Activated CD8-positive, alpha-beta T cell treated with anti-CD3 and anti-CD28 coated beads, Interleukin-2, amount 10 ng/mL, durations not matched to agents 7 days and 5 days (primary cell): ENCODE measurements around the gene SPACA9. TPM values are rescaled to one million over a fixed set of nuclear protein-coding genes. Genes with fewer than 3 reads are reported as not detected.
A peak's percentile ranks its signal among the peaks of the same experiment; 100 is the strongest.

Experiments used
- ATAC-seq: fragments of 150-1000 bp; cut with Tn5 transposase; one replicate; pipeline ENCODE4 v1.10.0; 2021; ENCODE audit warnings: moderate library complexity
- CTCF ChIA-PET: fragments of 350-600 bp; sonication (Branson Sonifier 250); formaldehyde crosslinking; loops from one replicate; lab custom pipeline; 2021; ENCODE audit warnings: antibody characterized with exemption; lab: Charles Lee
- POLR2A ChIA-PET: fragments of 350-600 bp; sonication (Branson Sonifier 250); formaldehyde crosslinking; loops from one replicate; lab custom pipeline; 2021; ENCODE audit warnings: antibody characterized with exemption; lab: Charles Lee
- DNase-seq: peaks from one replicate; pipeline ENCODE4 v3.0.0-alpha.2; 2020
- H3K27ac Mint-ChIP-seq: one replicate; pipeline ENCODE4 v1.8.0; 2021; ENCODE audit warnings: mild to moderate bottlenecking, mixed read lengths
- H3K27me3 Mint-ChIP-seq: one replicate; pipeline ENCODE4 v1.8.0; 2021; ENCODE audit warnings: low read depth, mixed read lengths
- H3K36me3 Mint-ChIP-seq: one replicate; pipeline ENCODE4 v1.8.0; 2021; ENCODE audit warnings: low read depth, mixed read lengths
- H3K4me1 Mint-ChIP-seq: one replicate; pipeline ENCODE4 v1.8.0; 2021; ENCODE audit warnings: low read depth, mixed read lengths
- H3K4me3 Mint-ChIP-seq: one replicate; pipeline ENCODE4 v1.8.0; 2021; ENCODE audit warnings: mild to moderate bottlenecking, mixed read lengths
- H3K9me3 Mint-ChIP-seq: one replicate; pipeline ENCODE4 v1.8.0; 2022; ENCODE audit warnings: mixed read lengths; ENCODE audit not compliant: insufficient read depth
- total RNA-seq, 2 experiments: library from RNA; stranded (reverse); gene quantifications; one replicate each; pipeline ENCODE4 v1.2.3, GENCODE V29; 2021

The SPACA9 gene
- total RNA-seq, 2 experiments from 2014 or later: 6.0 to 7.7 TPM

DNA sequence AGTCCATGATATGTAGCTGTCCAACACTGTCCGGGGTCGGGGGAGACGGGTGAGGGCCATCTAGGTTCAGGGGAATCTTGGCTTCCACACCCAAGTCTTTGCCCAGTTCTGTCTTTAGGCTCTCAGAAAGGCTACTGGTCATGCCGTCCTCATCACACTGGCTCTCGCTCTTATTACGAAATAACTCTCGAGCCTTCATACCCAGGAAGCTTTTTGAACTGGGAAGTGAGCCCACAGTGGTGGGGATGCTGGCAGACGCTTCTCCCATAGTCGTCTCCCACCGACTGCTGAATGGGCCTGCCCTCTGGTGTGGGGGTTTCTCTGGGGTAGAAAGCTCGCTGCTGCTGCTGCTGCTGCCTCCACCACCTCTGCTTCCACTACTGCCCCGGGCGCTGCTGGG lies 17.6 kb downstream of the SPACA9 start:
- Mint-ChIP-seq H3K36me3 (peaks cover 22% of the 10 kb centered on the region), H3K4me3 (no peak overlapping the region), H3K27ac (no peak overlapping the region), H3K4me1 (peaks cover 11% of the 10 kb centered on the region), H3K9me3 (no peaks in the 10 kb centered on the region), H3K27me3 (no peaks in the 10 kb centered on the region)
- DNase-seq (no peak), ATAC-seq (no peak)
- ChIA-PET CTCF (interaction anchor here (1.1 kb wide), 1 partner anchor 47 kb away, joined by 3 read pairs; no protein-coding TSS in a partner anchor), POLR2A (interaction anchor here (1.4 kb wide), 1 partner anchor 16 kb away, joined by 3 read pairs; no protein-coding TSS in a partner anchor)

DNA sequence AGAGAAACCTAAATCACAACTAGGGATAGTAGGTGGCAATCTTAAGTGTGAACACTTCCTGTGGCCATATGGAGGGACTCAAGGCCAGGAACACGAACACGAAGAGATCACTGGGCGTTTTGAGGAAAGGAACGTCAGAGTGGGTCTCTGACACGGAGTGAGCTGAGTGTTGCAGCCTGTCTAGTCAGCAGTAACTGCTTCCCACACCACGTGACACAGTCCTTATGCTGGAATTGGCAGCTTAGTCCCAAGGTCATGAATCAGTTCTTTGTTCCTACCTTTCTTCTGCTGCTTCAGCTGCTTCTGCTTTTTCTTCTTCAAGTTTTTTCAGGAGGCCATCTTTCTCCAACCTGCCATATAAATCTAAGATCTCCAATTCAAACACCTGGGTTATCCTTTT lies 18.2 kb downstream of the SPACA9 start:
- ATAC-seq (no peak), DNase-seq (no peak)
- Mint-ChIP-seq H3K4me3 (no peak overlapping the region), H3K9me3 (no peaks in the 10 kb centered on the region), H3K4me1 (peaks cover 17% of the 10 kb centered on the region), H3K36me3 (peaks cover 26% of the 10 kb centered on the region), H3K27ac (no peak overlapping the region), H3K27me3 (no peaks in the 10 kb centered on the region)
- CTCF ChIA-PET: interaction anchor here (1.1 to 1.4 kb wide), 2 partner anchors 17 to 48 kb away, joined by 3 to 4 read pairs; no protein-coding TSS in a partner anchor
- POLR2A ChIA-PET: no interaction called here

DNA sequence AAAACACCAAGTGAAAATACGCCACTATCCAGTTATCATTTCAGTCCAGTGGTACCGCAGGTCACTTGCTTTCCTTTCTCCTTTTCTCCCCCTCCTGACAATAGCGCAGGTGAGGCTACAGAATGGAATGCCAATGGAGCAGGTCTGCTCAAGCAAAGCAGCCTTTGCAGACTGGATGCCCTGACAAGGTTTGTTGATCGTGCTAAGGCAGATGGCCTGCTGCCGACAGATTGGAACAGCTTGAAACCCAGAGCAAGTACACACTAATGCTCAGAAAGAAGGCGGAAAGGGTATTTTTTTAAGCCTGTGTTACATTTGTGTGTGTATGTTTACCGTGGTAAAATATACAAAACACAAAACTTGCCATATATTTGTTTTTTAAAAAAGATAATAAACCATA lies 19.4 kb downstream of the SPACA9 start:
- Mint-ChIP-seq H3K36me3 (peaks cover 29% of the 10 kb centered on the region), H3K9me3 (no peaks in the 10 kb centered on the region), H3K27ac (no peak overlapping the region), H3K27me3 (no peaks in the 10 kb centered on the region), H3K4me3 (no peak overlapping the region), H3K4me1 (peaks cover 21% of the 10 kb centered on the region)
- ChIA-PET CTCF (interaction anchor here (1.1 to 1.4 kb wide), 2 partner anchors 11 to 18 kb away, joined by 4 read pairs; no protein-coding TSS in a partner anchor), POLR2A (no interaction called here)
- ATAC-seq: no peak
- no peak for DNase-seq

DNA sequence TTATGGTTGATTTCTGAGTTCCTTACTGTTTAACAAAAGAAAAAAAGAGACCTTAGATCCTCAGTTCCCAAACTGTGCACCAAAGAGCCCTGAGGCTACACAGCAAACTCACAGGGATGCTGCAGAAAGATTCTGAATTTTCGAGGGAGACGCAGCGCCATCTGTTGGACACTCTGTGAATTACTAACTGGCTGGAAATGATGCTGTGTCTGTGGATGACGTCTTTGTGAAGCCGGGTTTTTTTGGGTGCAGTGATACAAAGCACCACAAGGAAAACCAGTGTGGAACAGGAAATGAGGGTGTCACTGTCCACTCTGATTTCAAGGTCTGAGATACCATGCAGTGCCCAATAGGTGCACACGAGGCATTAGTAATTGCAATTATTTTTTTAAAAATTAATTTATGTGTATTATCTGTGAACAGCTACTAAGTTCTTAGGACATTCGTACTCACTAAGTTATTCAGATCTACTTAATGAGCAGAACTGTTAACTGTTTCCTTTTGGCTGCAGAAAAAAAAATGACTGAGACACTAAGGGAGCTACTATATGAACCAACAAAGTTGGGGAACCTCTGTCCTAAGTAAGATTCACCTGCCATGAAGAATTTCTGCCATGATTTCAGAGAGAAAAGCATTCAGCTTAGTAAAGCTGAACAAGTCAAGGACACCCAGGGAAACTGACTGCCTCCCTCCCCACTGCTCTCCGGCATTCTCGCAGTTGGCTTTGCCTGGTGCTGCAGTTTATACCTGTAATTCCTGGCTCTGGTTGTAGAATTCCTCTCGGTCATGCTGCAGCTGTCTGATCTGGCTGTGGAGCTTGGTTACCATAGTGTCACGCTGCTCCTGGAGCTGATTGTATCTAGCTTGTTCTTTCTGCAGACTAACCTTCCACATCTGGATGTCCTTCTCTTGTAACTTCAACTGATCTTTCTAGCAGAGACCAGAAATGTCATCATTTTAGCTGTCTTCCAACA lies 23.4 kb downstream of the SPACA9 start:
- H3K9me3 Mint-ChIP-seq: no peaks in the 10 kb centered on the region
- H3K4me3 Mint-ChIP-seq: no peak overlapping the region

DNA sequence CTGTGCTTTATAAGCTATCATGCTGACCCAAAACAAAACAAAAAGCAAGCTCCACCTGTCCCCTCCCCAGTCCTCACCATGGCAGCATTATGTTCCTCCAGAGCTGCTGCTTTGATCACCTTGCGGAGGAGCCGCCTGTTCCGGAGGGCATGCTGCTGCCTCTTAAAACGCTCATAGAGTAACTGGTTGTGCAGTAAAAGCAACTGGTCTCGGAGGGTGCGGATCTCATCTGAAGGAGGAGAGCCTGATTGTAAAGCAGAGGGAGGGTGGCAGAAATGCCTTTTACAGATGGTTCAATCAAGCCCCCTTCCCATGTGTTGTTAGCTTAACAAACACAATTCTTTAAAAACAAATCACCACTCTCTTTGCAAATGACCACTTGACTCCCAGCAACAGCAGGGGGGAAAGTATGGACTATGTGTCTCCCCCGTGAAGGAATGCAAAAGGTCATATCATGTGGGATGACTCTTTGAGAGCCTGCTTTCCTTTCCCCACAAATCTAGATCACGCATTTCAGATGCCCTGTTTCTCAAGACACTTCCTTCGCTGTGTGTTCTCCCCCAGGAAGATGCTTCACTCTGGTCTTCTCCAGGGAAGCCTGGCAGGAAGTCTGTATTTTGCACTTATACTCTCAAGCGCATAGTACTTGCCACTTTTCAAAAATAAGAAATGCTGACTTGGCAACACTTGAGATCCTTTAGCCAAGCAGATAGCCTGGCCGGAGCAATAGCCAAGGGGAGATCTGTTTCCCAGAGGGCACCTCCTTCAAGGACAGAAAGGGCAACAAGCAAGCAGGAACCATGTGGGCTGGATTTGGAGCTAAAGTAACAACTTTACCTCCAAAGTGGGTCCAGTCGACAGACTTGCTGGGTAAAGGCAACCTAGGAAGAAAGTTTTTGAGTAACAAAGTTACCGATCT lies 25.1 kb downstream of the SPACA9 start:
- no peak for DNase-seq
- POLR2A ChIA-PET: interaction anchor here (0.6 kb wide), 1 partner anchor 18 kb away, joined by 3 read pairs; no protein-coding TSS in a partner anchor
- H3K36me3 Mint-ChIP-seq: peaks cover 13% of the 10 kb centered on the region
- no peak overlapping the region for H3K27ac Mint-ChIP-seq
- no peak overlapping the region for H3K4me3 Mint-ChIP-seq
- no peak for ATAC-seq
- no peaks in the 10 kb centered on the region for H3K9me3 Mint-ChIP-seq
- peaks cover 25% of the 10 kb centered on the region for H3K4me1 Mint-ChIP-seq
- CTCF ChIA-PET: interaction anchor here (1.0 to 4.0 kb wide), 14 partner anchors 11 to 230 kb away, joined by 3 to 26 read pairs (median 6); partner anchors contain the start of gene TSC1
- H3K27me3 Mint-ChIP-seq: no peaks in the 10 kb centered on the region

More for the DNA sequence above, 23.4 kb downstream of the SPACA9 start:
- H3K4me1 Mint-ChIP-seq: peaks cover 18% of the 10 kb centered on the region
- DNase-seq (peak; percentile 89), ATAC-seq (peak; percentile 93)
- peak overlapping the region; percentile 44 for H3K27ac Mint-ChIP-seq
- POLR2A ChIA-PET: interaction anchor here (0.8 to 2.8 kb wide), 2 partner anchors 9 to 23 kb away, joined by 3 to 15 read pairs; partner anchors contain the start of gene SPACA9
- CTCF ChIA-PET: interaction anchor here (0.6 to 4.0 kb wide), 69 partner anchors 8 to 942 kb away, joined by 3 to 26 read pairs (median 4); partner anchors contain the start of genes AK8, DDX31, GTF3C4 and SPACA9
- peaks cover 16% of the 10 kb centered on the region for H3K36me3 Mint-ChIP-seq
- H3K27me3 Mint-ChIP-seq: no peaks in the 10 kb centered on the region

- no peak for DNase-seq
- H3K36me3 Mint-ChIP-seq: peaks cover 20% of the 10 kb centered on the region
- H3K27me3 Mint-ChIP-seq: no peaks in the 10 kb centered on the region
- no peak overlapping the region for H3K27ac Mint-ChIP-seq
- H3K4me1 Mint-ChIP-seq: peaks cover 30% of the 10 kb centered on the region
- no peak for ATAC-seq
- H3K4me3 Mint-ChIP-seq: no peak overlapping the region
- POLR2A ChIA-PET: no interaction called here
- no peaks in the 10 kb centered on the region for H3K9me3 Mint-ChIP-seq
- CTCF ChIA-PET: no interaction called here
These were observed 27.0 kb downstream of the SPACA9 start for GRCh38 chr9:132905726-132906125.

- ChIA-PET POLR2A (interaction anchor here (0.8 kb wide), 1 partner anchor 58 kb away, joined by 4 read pairs; no protein-coding TSS in a partner anchor), CTCF (interaction anchor here (1.0 to 1.6 kb wide), 3 partner anchors 11 to 60 kb away, joined by 3 to 4 read pairs (median 3); no protein-coding TSS in a partner anchor)
- DNase-seq (no peak), ATAC-seq (peak; percentile 15)
- peaks cover 16% of the 10 kb centered on the region for H3K36me3 Mint-ChIP-seq
- H3K27me3 Mint-ChIP-seq: no peaks in the 10 kb centered on the region
- H3K9me3 Mint-ChIP-seq: no peaks in the 10 kb centered on the region
- H3K27ac Mint-ChIP-seq: no peak overlapping the region
- no peak overlapping the region for H3K4me3 Mint-ChIP-seq
- peaks cover 14% of the 10 kb centered on the region for H3K4me1 Mint-ChIP-seq
These were observed 29.9 kb downstream of the SPACA9 start for GRCh38 chr9:132908635-132909034.

DNA sequence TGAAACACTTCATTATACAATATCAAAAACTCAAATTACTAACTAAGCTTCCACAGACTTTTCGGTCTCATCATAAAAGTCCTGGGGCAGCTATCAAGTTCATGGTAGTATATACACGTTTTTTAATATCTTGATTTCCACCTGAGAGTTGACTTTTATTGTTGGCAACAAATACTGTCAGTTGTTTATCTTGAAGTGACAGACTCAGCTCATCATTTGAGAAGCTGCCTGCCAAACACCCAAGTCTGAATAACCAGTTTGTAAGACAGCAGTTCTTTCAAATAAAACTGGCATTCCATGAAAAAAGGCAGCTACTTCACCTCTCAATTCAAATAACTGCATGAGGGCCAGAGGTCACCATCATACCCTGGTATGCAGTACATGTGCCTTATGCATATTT lies 30.6 kb downstream of the SPACA9 start:
- Mint-ChIP-seq H3K27ac (no peak overlapping the region), H3K4me1 (peaks cover 14% of the 10 kb centered on the region), H3K9me3 (no peaks in the 10 kb centered on the region), H3K36me3 (peaks cover 16% of the 10 kb centered on the region), H3K27me3 (no peaks in the 10 kb centered on the region), H3K4me3 (no peak overlapping the region)
- ChIA-PET CTCF (interaction anchor here (0.9 to 1.6 kb wide), 6 partner anchors 8 to 113 kb away, joined by 3 to 4 read pairs (median 3); no protein-coding TSS in a partner anchor), POLR2A (interaction anchor here (0.8 kb wide), 1 partner anchor 58 kb away, joined by 4 read pairs; no protein-coding TSS in a partner anchor)
- ATAC-seq (no peak), DNase-seq (no peak)

GRCh38 chr9:132910376-132910775 lies 31.7 kb downstream of the SPACA9 start:
- Mint-ChIP-seq H3K27ac (no peak overlapping the region), H3K27me3 (no peaks in the 10 kb centered on the region)

DNA sequence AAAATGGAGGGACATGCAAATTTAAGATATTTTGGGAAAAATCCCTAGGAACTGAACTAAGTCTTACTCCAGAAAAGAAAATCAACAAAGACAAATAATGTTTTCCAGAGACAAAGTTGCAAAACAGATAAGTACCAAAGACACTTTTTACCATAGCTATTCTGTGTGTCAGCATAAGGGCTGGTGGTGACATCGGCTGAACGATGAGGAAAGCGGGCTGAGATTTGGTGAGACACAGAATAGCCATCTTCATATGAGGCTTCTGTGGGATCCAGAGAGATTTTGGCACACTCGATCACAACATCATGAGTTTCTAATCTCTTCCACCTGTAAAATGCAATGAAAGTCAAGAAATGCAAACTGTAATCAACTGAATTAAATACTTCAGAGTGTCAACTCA lies 33.4 kb downstream of the SPACA9 start:
- Mint-ChIP-seq H3K36me3 (peaks cover 26% of the 10 kb centered on the region), H3K9me3 (no peaks in the 10 kb centered on the region), H3K4me1 (peaks cover 14% of the 10 kb centered on the region), H3K4me3 (no peak overlapping the region), H3K27me3 (no peaks in the 10 kb centered on the region), H3K27ac (no peak overlapping the region)
- ChIA-PET POLR2A (no interaction called here), CTCF (no interaction called here)
- ATAC-seq (no peak), DNase-seq (no peak)

More at GRCh38 chr9:132910376-132910775, 31.7 kb downstream of the SPACA9 start:
- Mint-ChIP-seq H3K4me3 (no peak overlapping the region), H3K36me3 (peaks cover 18% of the 10 kb centered on the region), H3K9me3 (no peaks in the 10 kb centered on the region), H3K4me1 (peaks cover 14% of the 10 kb centered on the region)
- DNase-seq: no peak
- ChIA-PET CTCF (interaction anchor here (0.9 to 1.1 kb wide), 4 partner anchors 9 to 112 kb away, joined by 3 to 4 read pairs (median 4); no protein-coding TSS in a partner anchor), POLR2A (interaction anchor here (0.9 to 1.0 kb wide), 2 partner anchors 8 to 33 kb away, joined by 3 read pairs; no protein-coding TSS in a partner anchor)
- ATAC-seq: no peak
